Astrocyte (in vitro differentiated cells and primary cell): Measurements from ENCODE around the gene CCDC81. TPM values are rescaled to one million over a fixed set of nuclear protein-coding genes. Genes with fewer than 3 reads are reported as not detected.
"Not testable (repeated sequence)": the region's sequence is repeated elsewhere in the genome, so short reads cannot be mapped to it uniquely, and the experiment has no call there.

ENCODE experiments used
- DNase-seq: peaks from one replicate; pipeline ENCODE4 v3.0.0-alpha.2; 2010; ENCODE audit warnings: low read depth
- FAIRE-seq: peaks from 2 replicates; lab custom pipeline; 2011; peaks lifted over from hg19 to GRCh38; lab: Jason Lieb, UNC
- H2AFZ ChIP-seq: 2 replicates; pipeline ENCODE4 v1.6.0; 2012; ENCODE audit warnings: low read depth, low read length, inconsistent platforms
- H3K27ac ChIP-seq: 2 replicates; pipeline ENCODE4 v1.5.1; 2011; ENCODE audit warnings: low read depth, low read length, inconsistent platforms
- H3K27me3 ChIP-seq: 2 replicates; pipeline ENCODE4 v1.6.0; 2011; ENCODE audit warnings: low read length, inconsistent platforms; ENCODE audit not compliant: insufficient read depth
- H3K36me3 ChIP-seq: 2 replicates; pipeline ENCODE4 v1.5.1; 2011; ENCODE audit warnings: low read length, inconsistent platforms; ENCODE audit not compliant: insufficient read depth
- H3K4me1 ChIP-seq: 2 replicates; pipeline ENCODE4 v1.5.1; 2011; ENCODE audit warnings: low read length, inconsistent platforms; ENCODE audit not compliant: insufficient read depth
- H3K4me2 ChIP-seq: 2 replicates; pipeline ENCODE4 v1.6.0; 2012; ENCODE audit warnings: low read length, inconsistent platforms
- H3K4me3 ChIP-seq: 2 replicates; pipeline ENCODE4 v1.5.1; 2011; ENCODE audit warnings: low read depth, mild to moderate bottlenecking, low read length, inconsistent platforms; ENCODE audit not compliant: insufficient read depth
- H3K79me2 ChIP-seq: 2 replicates; pipeline ENCODE4 v1.6.0; 2012; ENCODE audit warnings: mild to moderate bottlenecking, low read length, inconsistent platforms; ENCODE audit not compliant: insufficient read depth
- H3K9ac ChIP-seq: 2 replicates; pipeline ENCODE4 v1.6.0; 2012; ENCODE audit warnings: mild to moderate bottlenecking, low read length, inconsistent platforms
- H3K9me3 ChIP-seq: 2 replicates; pipeline ENCODE4 v1.5.1; 2012; ENCODE audit warnings: low read depth, mild to moderate bottlenecking, low read length, inconsistent platforms; ENCODE audit not compliant: insufficient read depth
- H4K20me1 ChIP-seq: 2 replicates; pipeline ENCODE4 v1.6.0; 2012; ENCODE audit warnings: low read length, inconsistent platforms; ENCODE audit not compliant: insufficient read depth
- H3K27ac Mint-ChIP-seq: one replicate; pipeline ENCODE4 v1.8.0; 2021; ENCODE audit warnings: mild to moderate bottlenecking, mixed read lengths; ENCODE audit not compliant: unreplicated experiment
- H3K27me3 Mint-ChIP-seq: one replicate; pipeline ENCODE4 v1.8.0; 2021; ENCODE audit warnings: low read depth, mixed read lengths; ENCODE audit not compliant: unreplicated experiment
- H3K36me3 Mint-ChIP-seq: one replicate; pipeline ENCODE4 v1.8.0; 2021; ENCODE audit warnings: low read depth, mixed read lengths; ENCODE audit not compliant: unreplicated experiment
- H3K4me1 Mint-ChIP-seq: one replicate; pipeline ENCODE4 v1.8.0; 2021; ENCODE audit warnings: low read depth, mixed read lengths; ENCODE audit not compliant: unreplicated experiment
- H3K4me3 Mint-ChIP-seq: one replicate; pipeline ENCODE4 v1.8.0; 2021; ENCODE audit warnings: mild to moderate bottlenecking, moderate library complexity, mixed read lengths; ENCODE audit not compliant: unreplicated experiment
- H3K9me3 Mint-ChIP-seq: one replicate; pipeline ENCODE4 v1.8.0; 2021; ENCODE audit warnings: mild to moderate bottlenecking, mixed read lengths; ENCODE audit not compliant: unreplicated experiment
- CTCF ChIP-seq: IDR thresholded peaks from 2 replicates; pipeline ENCODE4 v1.5.1; 2011; ENCODE audit warnings: low read depth, mild to moderate bottlenecking, inconsistent platforms, low read length, moderate library complexity; ENCODE audit not compliant: insufficient read depth
- EZH2 ChIP-seq: IDR thresholded peaks from 2 replicates; pipeline ENCODE4 v1.6.1; 2012; ENCODE audit warnings: mild to moderate bottlenecking, low read length, inconsistent platforms; ENCODE audit not compliant: insufficient read depth
- total RNA-seq: library from RNA; stranded (reverse); gene quantifications from 2 replicates; pipeline ENCODE4 v1.2.1, GENCODE V29; 2021

Gene CCDC81
- total RNA-seq, 1 donor from 2014 or later: 4.3 TPM

DNA sequence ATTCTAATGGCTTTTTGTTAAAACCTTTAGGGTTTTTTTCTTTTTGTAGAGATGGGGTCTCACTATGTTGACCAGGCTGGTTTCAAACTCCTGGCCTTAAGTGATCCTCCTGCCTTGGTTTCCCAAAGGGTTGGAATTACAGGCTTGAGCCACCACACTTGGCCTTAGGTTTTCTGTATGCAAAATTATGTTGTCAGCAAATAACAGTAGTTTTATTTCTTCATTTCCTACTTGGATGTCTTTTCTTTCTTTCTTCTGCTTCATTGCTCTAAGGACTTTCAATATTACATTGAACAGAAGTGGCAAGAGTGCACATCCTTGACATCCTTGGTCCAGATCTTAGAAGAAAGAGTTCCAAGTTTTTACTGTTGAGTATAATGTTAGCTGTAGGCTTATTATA, 52.8 kb downstream of the CCDC81 start:
- Histone ChIP-seq H3K9me3 (no peaks in the 10 kb centered on the region), H2AFZ (no peak overlapping the region), H3K4me1 (no peaks in the 10 kb centered on the region), H4K20me1 (no peaks in the 10 kb centered on the region), H3K4me3 (no peak overlapping the region), H3K9ac (no peak overlapping the region), H3K4me2 (no peak overlapping the region), H3K79me2 (no peaks in the 10 kb centered on the region), H3K36me3 (peaks cover 2% of the 10 kb centered on the region), H3K27ac (no peak overlapping the region), H3K27me3 (no peaks in the 10 kb centered on the region)
- Mint-ChIP-seq H3K9me3 (peaks cover 8% of the 10 kb centered on the region), H3K27me3 (no peaks in the 10 kb centered on the region), H3K4me3 (no peak overlapping the region), H3K4me1 (peaks cover 5% of the 10 kb centered on the region), H3K36me3 (peaks cover 7% of the 10 kb centered on the region), H3K27ac (no peak overlapping the region)
- FAIRE-seq (no peak), DNase-seq (no peak)
- no peak for TF ChIP-seq EZH2
- TF ChIP-seq CTCF: no peak

- H3K27ac ChIP-seq: no peak overlapping the region
- TF ChIP-seq CTCF: no peak
- TF ChIP-seq EZH2: no peak
- H3K4me1 ChIP-seq: no peaks in the 10 kb centered on the region
- DNase-seq (no peak), FAIRE-seq (no peak)
- no peaks in the 10 kb centered on the region for H4K20me1 ChIP-seq
- no peaks in the 10 kb centered on the region for H3K79me2 ChIP-seq
- no peak overlapping the region for H3K4me3 Mint-ChIP-seq
- H3K9ac ChIP-seq: no peak overlapping the region
- H2AFZ ChIP-seq: no peak overlapping the region
- no peaks in the 10 kb centered on the region for H3K27me3 Mint-ChIP-seq
- peaks cover 2% of the 10 kb centered on the region for H3K36me3 ChIP-seq
- no peak overlapping the region for H3K4me3 ChIP-seq
- peaks cover 2% of the 10 kb centered on the region for H3K4me1 Mint-ChIP-seq
- peaks cover 11% of the 10 kb centered on the region for H3K36me3 Mint-ChIP-seq
- peaks cover 15% of the 10 kb centered on the region for H3K9me3 Mint-ChIP-seq
- no peak overlapping the region for H3K27ac Mint-ChIP-seq
- H3K4me2 ChIP-seq: no peak overlapping the region
- no peaks in the 10 kb centered on the region for H3K9me3 ChIP-seq
- H3K27me3 ChIP-seq: no peaks in the 10 kb centered on the region
These were observed 56.6 kb downstream of the CCDC81 start for GRCh38 chr11:86431258-86431657.

- H2AFZ ChIP-seq, H3K36me3 ChIP-seq, H3K4me3 Mint-ChIP-seq, H3K9ac ChIP-seq, H3K4me2 ChIP-seq, H3K9me3 ChIP-seq, H3K4me3 ChIP-seq, H3K79me2 ChIP-seq, H3K27ac Mint-ChIP-seq, H3K27me3 ChIP-seq, H4K20me1 ChIP-seq, H3K27me3 Mint-ChIP-seq, DNase-seq, H3K4me1 ChIP-seq, FAIRE-seq, H3K4me1 Mint-ChIP-seq, H3K27ac ChIP-seq: not testable (repeated sequence)
- H3K36me3 Mint-ChIP-seq: peaks cover 11% of the 10 kb centered on the region
- peaks cover 14% of the 10 kb centered on the region for H3K9me3 Mint-ChIP-seq
These were observed 58.8 kb downstream of the CCDC81 start for GRCh38 chr11:86433361-86434095.
